HG03280 (cell line): ENCODE results near the gene ADAM15.

Experiments
- ATAC-seq: cut with Tn5 transposase; IDR thresholded peaks from one replicate; pipeline ENCODE4 v1.9.1; 2021; ENCODE audit warnings: mild to moderate bottlenecking, moderate library complexity; ENCODE audit not compliant: unreplicated experiment

Gene ADAM15

DNA sequence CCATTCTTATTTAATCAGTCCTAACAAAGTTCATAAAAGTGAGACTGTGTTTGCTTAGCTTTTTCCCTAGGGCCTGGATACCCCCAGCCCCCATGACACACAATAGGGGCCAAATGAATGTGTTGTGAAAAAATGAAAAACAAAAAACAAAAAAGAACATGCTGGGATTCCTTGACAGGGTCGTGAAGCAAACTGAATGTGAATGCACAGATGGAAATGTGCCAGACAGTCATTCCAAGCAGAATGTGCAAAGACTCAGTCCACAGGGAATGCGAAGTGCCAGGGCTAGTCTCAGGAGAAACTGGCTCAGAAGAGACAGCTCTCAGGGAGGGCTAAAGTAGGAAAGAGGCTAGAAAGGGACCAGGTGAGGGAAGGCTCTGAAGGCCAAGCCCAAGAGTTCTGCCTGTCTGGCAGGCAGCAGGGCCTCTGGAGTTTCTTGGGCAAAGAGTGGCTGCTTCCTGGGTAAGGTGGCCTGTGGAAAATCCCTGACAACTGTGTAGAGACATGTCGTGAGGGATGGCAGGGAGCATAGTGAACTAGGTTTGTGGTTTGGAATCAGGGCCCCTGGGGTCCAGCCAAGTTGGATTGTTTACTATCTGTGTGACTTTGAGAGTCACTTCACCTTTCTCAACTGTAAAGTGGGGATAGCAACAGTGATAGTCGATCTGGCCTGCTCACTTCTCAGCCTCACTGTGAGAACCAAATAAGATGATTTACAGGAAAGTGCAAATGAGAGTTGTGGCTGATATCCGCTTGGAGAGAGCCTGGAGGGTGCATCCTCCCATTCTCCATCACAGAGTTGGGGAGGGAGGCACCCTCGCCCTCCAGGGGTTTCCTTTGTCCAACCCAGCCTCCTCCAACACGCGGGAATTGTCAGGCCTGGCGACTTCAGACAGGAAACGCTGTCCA, 1.2 kb upstream of the ADAM15 start:
- ATAC-seq, result no peak

DNA sequence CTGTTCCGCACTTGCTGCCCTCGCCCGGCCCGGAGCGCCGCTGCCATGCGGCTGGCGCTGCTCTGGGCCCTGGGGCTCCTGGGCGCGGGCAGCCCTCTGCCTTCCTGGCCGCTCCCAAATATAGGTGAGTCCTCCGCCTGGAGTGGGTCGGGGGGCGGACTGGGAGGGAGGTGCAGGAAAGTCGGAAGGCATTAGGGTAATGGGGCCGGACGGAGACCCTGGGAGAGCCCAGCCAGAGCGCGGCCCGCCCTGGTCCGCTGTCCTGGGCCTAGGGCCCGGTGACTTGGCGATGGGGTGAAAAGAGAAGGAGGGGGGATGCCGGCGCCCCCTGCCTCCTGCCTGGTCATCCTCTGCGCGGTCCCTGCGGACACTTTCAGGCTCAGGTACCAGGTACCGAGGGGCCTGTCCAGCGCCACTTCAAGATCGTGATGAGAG, 243 bp downstream of the ADAM15 start:
- ATAC-seq, result peak; percentile 11

DNA sequence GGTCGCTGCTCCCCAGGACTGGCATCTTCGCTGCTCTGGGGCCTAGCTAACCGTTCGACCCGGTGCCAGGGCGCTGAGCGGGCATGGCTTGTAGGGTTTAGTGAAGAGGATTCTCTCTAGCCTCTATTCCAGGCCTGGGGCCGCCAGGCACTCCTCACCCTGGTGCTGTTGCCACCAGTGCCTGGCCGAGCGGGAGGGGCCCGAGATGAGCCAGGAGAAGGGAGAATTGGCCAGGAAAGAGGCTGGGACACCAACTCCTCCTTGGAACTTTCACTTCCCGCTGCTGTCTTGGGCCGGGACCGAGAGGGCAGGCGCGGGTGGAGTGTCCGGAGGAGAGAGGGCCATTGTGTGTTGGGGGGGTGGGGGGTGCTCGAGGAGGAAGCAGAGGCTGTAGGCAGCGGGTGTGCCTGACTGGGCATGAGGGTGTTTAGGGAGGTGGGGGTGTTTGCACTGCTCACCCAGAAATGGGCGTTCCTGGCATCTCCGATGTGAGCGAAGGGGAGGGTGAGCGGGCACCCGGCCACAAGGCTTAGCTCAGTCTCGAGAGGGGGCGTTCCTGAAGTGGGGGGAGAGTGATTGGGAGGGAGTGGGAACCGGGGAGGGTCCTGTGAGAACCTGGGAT, 772 bp downstream of the ADAM15 start:
- no peak for ATAC-seq

DNA sequence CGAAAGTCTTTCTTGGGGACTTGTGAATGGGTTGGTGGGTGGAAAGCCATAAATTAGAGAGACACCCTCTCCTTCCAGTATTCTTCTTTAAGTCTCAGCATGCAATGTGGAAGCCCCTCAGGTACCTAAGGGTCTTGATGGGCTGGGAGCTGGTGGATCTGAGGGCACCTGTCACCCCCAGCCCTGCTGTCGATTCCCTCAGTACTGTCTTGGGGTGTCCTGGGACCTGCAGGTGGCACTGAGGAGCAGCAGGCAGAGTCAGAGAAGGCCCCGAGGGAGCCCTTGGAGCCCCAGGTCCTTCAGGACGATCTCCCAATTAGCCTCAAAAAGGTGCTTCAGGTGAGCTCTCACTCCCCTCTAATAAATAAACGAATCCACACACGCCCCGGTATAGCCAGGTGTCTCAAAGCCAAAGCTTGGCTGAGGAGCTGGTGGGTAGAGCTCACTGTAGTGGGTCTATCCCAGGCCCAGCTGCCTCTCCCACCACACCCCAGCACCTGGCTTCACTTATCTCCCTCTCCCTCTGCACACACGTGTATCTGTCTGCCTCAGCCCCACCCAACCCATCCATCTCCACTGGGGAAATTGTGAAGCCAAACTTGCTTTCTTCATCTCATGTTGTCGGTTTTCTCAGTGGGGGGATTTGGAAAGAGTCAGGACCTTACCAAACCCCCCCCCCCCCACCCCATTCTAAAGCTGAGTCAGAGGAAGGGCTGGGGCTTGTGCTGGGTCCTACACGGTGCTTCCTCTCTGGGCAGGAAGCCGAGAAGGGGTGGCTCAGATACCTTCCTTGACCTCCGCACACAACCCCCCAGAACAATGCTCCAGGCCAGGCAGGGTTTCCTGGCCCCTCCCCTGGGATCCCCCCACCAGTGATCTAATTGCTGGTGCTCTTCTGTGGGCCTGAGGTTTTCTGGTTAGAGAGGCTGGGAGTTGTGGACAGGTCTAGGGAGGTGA, 1.6 kb downstream of the ADAM15 start:
- no peak for ATAC-seq

DNA sequence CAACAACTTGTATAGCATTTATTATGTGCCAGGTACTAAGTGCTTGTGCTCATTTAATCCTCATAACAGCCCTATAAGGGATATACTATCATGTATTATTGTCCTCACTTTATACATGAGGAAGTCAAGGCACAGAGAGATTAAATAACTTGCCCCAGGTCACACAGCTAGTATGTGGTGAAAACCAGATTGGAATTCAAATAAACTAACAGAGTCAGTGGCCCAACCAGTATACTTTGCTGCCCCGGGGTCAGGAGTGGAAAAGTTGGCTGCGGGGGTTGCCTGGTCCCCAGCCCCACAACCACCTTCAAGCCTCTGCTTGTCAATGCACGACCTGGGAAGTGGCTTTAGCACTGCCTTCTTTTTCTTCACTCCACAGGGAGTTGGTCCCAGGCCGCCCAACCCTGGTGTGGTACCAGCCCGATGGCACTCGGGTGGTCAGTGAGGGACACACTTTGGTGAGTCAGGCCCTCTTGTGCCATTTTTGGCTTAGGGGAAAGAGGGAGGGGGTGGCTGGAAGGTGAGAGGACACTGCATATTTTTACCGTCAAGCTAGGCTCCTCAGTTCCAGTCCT, 2.5 kb downstream of the ADAM15 start:
- ATAC-seq, result no peak

DNA sequence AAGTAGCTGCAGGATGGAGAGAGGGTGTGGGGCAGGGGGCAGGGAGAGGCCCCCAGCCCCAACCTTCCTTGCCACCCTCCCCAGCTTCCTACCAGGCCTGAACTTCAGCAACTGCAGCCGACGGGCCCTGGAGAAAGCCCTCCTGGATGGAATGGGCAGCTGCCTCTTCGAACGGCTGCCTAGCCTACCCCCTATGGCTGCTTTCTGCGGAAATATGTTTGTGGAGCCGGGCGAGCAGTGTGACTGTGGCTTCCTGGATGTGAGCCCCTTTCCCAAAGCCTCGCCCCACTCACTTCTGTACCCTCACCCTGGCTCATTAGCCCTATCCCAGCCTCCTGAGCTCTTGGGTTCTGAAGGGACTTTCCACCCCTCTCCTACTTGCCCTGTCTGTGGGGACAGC, 6.0 kb downstream of the ADAM15 start:
- no peak for ATAC-seq

DNA sequence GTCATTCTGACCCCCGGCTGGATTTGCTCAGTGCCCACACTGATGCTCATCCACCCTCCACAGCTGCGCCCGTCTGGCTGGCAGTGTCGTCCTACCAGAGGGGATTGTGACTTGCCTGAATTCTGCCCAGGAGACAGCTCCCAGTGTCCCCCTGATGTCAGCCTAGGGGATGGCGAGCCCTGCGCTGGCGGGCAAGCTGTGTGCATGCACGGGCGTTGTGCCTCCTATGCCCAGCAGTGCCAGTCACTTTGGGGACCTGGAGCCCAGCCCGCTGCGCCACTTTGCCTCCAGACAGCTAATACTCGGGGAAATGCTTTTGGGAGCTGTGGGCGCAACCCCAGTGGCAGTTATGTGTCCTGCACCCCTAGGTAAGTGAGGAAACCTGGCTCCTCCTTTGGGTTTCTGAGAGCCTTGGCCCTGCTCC, 6.7 kb downstream of the ADAM15 start:
- ATAC-seq, result no peak

DNA sequence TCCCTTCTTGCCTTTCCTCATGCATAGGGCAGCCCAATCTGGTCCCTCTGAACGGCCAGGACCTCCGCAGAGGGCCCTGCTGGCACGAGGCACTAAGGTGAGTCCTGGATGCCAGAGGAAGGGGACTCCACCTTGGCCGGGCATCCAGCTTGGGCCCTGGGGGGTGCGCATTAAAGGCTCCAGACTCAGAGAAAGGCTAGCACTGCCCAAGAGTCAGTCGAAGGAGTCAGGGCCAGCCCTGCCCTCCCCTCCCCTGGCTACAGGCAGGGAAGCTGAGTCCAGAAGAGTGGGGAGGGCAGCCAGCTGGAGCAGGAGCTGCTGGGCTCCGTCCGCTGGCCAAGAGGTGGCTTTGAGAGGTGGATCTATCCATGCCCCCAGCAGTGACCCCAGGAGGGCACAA, 9.6 kb downstream of the ADAM15 start:
- no peak for ATAC-seq

DNA sequence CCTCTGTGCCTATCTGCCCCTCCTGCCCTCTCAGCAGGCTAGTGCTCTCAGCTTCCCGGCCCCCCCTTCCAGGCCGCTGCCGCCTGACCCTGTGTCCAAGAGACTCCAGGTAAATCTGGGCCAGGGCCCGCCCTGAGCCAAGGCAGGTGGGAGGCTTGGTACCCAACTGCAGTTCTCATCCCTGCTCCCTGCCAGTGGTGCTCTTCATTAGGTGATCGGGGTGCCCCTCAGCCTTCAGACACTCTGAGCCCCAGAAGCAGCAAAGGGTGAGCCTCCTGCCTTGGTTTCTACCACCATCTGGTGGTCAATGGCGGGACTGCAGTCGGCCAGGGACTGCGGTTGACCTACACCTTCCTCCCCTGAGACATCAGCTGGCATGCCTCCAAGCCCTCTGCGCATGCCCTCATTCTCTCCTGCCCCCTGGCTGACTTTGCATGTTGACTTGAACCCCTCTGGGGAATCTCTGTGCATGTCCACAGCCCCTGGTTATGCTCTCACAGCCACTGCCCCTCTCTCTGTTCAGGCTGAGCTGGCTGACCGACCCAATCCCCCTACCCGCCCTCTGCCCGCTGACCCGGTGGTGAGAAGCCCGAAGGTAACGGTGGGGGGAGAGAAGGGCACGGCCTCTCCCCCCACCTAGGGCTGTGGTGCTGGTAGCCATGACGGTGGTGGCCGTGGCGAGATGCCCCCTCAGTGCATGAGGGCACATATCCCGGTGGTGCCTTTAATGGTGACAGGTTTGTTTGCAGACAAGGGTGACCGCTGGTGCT, 10.4 kb downstream of the ADAM15 start:
- peak; percentile 37 for ATAC-seq

DNA sequence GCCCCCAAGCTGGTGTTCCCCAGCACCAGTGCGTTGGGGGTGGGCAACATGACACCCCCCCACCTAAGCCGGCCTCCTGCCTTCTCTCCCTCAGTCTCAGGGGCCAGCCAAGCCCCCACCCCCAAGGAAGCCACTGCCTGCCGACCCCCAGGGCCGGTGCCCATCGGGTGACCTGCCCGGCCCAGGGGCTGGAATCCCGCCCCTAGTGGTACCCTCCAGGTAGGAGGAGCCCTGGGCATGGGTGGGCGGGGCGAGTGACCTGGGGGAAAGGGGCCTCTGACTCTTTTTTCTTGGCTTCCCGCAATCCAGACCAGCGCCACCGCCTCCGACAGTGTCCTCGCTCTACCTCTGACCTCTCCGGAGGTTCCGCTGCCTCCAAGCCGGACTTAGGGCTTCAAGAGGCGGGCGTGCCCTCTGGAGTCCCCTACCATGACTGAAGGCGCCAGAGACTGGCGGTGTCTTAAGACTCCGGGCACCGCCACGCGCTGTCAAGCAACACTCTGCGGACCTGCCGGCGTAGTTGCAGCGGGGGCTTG, 11.1 kb downstream of the ADAM15 start:
- ATAC-seq, result no peak

DNA sequence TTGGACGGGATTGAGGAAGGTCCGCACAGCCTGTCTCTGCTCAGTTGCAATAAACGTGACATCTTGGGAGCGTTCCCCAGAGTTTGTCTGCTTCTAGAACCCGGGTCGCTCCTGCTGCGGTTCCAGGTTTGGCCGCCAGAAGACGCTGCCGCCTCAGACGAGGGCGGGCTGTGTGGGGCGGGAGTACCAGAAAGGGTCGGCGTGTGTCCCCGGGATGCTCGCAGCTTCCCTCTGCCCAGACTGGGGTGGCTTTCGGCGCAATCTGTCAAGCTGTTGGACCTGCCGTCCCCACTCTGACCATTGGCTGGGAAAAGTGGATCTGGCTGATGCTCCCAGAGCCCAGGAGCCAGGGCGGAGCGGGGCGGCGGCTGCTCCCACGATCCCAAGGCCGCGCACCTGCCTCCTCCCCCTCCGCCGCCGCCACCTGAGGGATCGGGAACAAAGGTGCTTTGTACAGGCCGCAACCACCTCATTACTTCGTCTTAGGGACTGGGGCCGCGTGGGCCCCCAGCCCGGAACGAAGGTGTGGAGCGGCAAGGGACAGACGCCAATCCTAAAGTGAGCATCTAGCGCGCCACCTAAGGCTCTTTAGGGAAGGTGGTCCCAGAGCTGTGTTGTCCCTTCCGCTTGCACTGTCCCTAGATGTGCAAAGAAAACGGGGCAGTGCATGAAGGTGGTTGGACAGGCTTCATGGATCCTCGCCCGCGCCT, 11.7 kb downstream of the ADAM15 start:
- no peak for ATAC-seq

DNA sequence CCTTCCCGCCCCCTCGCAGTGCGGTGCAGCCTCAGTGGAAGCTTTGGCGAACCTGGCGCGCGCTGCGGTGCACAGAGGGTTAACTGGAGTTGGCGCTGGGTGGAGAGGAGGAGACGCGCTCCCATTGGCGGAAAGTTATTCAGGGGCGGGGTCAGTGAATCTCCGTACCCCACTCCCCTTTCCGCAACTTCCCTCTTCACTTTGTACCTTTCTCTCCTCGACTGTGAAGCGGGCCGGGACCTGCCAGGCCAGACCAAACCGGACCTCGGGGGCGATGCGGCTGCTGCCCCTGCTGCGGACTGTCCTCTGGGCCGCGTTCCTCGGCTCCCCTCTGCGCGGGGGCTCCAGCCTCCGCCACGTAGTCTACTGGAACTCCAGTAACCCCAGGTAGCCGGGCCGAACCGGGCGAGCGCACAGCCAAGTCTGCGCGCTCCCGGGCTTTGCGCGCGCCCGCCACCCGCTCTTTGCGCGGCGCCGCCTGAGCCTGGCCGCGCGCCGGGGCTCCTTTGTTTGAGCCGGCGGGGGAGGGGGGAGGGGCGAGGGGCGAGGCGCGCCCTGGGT, 12.5 kb downstream of the ADAM15 start, which contains the start of gene EFNA4:
Gene EFNA4, plus strand, starts transcription at position 191 of the 561 bp plus-strand sequence. Its CDS starts 84 bp downstream, at position 275.
- ATAC-seq, result peak; percentile 62

DNA sequence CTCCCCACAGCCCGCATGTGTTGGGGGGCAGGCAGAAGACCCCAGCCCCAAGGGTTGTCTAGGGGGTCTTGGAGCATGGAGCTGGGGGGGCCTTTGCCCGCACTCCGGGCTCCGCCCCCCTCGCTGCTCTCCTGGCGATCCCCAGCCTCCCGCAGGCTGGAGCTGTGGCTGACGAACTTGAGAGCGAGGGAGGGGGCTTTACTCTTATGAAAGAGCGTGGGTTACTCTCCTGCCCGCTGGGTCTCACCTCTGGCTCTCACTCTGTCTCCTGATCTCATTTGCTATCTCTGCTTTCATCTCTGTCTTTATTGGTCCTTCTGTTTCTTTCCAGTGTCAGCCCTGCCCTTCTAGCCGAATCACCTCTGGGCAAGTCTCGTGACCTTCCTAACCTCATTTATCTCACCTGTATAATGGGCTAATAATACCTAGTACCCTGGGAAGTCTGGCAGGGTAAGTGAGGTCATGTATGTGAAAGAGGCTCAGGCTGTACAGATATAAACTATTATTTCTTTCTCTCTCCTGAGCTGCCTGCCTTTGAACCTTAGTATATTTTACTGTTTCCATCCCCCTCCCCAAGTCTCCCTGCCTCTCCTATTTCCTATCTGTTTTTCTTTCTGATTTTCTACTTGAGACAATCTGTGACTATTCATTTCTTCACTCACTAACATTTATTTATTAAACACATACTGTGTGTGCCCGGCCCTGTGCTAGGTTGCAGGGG, 13.2 kb downstream of the ADAM15 start:
- no peak for ATAC-seq

DNA sequence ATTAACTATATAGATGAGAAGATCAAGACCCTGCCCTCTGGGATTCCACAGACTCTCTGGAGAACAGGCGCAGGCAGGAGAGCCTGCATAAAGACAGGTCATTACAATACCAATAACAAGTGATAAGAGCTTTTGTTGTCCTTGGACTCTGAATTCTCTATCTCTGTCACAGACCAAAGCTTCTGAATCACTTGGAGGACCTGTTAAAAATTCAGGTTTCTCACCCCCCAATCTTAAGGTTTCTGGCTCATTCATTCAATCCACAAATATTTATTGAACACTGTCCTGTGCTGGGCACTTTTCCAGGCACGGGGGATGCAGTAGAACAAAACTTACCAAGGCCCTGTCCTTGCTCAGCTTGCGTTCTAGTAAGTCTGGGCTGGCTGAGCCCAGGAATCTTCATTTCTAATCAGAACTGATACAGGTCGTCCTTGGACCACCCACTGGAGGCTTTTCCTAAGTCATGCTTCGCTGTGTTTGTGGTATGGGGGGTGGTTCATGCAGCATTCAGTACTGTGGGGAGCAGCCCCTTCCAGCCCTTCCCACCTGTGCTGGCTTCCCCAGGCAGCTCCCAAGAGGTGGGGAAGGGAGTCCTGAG, 13.8 kb downstream of the ADAM15 start:
- ATAC-seq, result no peak

DNA sequence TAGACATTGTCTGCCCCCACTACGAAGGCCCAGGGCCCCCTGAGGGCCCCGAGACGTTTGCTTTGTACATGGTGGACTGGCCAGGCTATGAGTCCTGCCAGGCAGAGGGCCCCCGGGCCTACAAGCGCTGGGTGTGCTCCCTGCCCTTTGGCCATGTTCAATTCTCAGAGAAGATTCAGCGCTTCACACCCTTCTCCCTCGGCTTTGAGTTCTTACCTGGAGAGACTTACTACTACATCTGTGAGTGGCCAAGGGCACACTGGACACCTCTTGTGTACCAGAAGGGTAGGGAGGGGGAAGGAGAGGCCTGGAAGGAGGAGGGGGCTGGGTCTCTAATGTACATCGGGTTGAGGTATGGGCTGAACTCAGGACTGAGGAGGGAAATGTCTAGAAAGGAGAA, 15.7 kb downstream of the ADAM15 start:
- ATAC-seq, result no peak

DNA sequence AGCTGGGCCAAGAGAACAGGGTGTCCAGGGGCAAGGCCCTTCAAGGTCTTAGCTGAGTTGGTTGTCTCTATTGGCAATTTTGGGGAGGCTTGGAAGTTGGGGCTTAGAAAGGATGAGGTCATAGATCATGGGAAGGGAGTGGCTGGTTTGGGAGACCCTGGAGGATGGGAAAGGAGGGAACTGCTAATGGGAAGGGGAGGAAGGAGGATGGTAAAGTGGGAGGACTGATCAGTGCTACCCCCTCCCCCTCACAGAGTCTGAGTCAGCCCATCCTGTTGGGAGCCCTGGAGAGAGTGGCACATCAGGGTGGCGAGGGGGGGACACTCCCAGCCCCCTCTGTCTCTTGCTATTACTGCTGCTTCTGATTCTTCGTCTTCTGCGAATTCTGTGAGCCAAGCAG, 17.5 kb downstream of the ADAM15 start:
- ATAC-seq, result no peak

DNA sequence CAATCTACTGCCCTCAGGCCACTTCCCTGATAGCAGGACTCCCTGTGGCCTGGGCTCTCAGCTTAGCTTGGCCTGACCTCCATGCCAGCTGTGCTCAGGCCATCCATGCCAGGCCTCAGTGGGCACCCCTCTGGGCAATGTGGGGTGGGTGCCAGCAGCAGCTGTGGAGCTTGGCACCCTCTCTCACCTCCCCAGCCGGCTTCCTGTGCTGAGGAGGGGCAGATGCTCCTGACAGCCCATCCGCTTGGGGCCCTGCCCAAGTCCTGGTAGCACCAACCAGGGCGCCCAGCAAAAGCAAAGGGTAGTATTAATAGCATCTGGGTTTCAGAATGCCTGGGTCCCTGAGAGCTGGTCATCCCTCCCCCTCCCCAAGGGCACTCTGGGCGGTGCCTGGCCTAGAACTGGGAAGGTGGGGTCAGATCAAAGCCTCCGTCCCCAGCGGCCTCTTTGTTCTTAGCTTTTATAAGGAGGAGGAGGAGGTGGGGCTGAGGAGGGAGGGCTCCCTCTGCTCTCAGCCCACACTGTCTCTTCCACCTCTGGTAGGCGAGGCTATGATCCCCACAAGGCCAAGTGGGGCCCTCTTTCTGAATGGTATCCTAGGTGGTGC, 18.5 kb downstream of the ADAM15 start:
- no peak for ATAC-seq
